K562 (cell line): ENCODE data around the gene PALM3. TPM values are rescaled to one million over a fixed set of nuclear protein-coding genes. Genes with fewer than 3 reads are reported as not detected.

Source experiments
- CEBPG ChIP-seq, 3 experiments: fragments of 200-800 bp in 1 of 3; sonication (Bioruptor generic) in 1 of 3; sonication (generic) in 1 of 3; formaldehyde crosslinking in 1 of 3; IDR thresholded peaks in 2 of 3; conservative IDR thresholded peaks in 1 of 3; 2 replicates each; pipeline versions ENCODE4 v1.6.1 to v1.8.0; 2016 to 2022; ENCODE audit warnings: missing compliant biosample characterization in 2 of 3, missing genetic modification characterization in 2 of 3, mild to moderate bottlenecking in 1 of 3, missing genetic modification reagents in 1 of 3
- CXXC5 ChIP-seq: fragments of 250-450 bp; sonication (Bioruptor Pico); IDR thresholded peaks from 2 replicates; pipeline ENCODE4 v1.8.0; 2022; ENCODE audit warnings: inconsistent platforms, mild to moderate bottlenecking, moderate library complexity
- GATAD2B ChIP-seq: fragments of 450-650 bp; IDR thresholded peaks from 2 replicates; pipeline ENCODE4 v1.6.1; 2017; ENCODE audit warnings: mild to moderate bottlenecking, borderline replicate concordance
- HMG20A ChIP-seq: fragments of 450-650 bp; formaldehyde crosslinking; conservative IDR thresholded peaks from 2 replicates; pipeline ENCODE4 v1.4.0; 2020; ENCODE audit warnings: mild to moderate bottlenecking, mixed read lengths
- HOXB6 ChIP-seq: fragments of 250-450 bp; sonication (Bioruptor Pico); IDR thresholded peaks from 2 replicates; pipeline ENCODE4 v1.5.1; 2022; ENCODE audit warnings: mild to moderate bottlenecking, borderline replicate concordance
- IFI16 ChIP-seq: fragments of 250-450 bp; sonication (Bioruptor Pico); IDR thresholded peaks from 2 replicates; pipeline ENCODE4 v2.1.2; 2022; ENCODE audit warnings: mild to moderate bottlenecking, inconsistent platforms
- JUN ChIP-seq, 2 experiments: sonication (generic) in 1 of 2; formaldehyde crosslinking in 1 of 2; IDR thresholded peaks; 2 replicates each; pipeline versions ENCODE4 v1.6.1 to v1.8.0; 2012 to 2022; ENCODE audit warnings: borderline replicate concordance in 2 of 2, mild to moderate bottlenecking in 2 of 2, improper control_type of control experiment in 1 of 2, low read depth in 1 of 2, low read length in 1 of 2, missing genetic modification reagents in 1 of 2
- MAFK ChIP-seq: IDR thresholded peaks from 2 replicates; pipeline ENCODE4 v1.6.1; 2011; ENCODE audit warnings: low read length, improper control_type of control experiment
- NCOA6 ChIP-seq: fragments of 450-650 bp; IDR thresholded peaks from 2 replicates; pipeline ENCODE4 v1.6.1; 2017; ENCODE audit warnings: mild to moderate bottlenecking
- NFATC3 ChIP-seq: fragments of 450-650 bp; IDR thresholded peaks from 2 replicates; pipeline ENCODE4 v1.6.1; 2017; ENCODE audit warnings: mild to moderate bottlenecking
- NR0B1 ChIP-seq: fragments of 450-650 bp; IDR thresholded peaks from one replicate; pipeline ENCODE4 v1.6.1; 2018; ENCODE audit warnings: mild to moderate bottlenecking, moderate library complexity; ENCODE audit not compliant: partially characterized antibody
- POLR2A ChIP-seq: fragments of 450-650 bp; conservative IDR thresholded peaks from 2 replicates; pipeline ENCODE4 v1.6.1; 2016
- SRSF1 ChIP-seq: fragments of 200-400 bp; formaldehyde crosslinking; IDR thresholded peaks from 2 replicates; pipeline ENCODE4 v1.6.1; 2017; ENCODE audit warnings: mild to moderate bottlenecking, low read depth, low read length, moderate library complexity
- TBL1XR1 ChIP-seq, 2 experiments: IDR thresholded peaks; 2 replicates each; pipeline ENCODE4 v1.6.1; 2012; ENCODE audit warnings: improper control_type of control experiment in 2 of 2, low read length in 2 of 2, mild to moderate bottlenecking in 1 of 2
- YY1 ChIP-seq, 3 experiments: IDR thresholded peaks; 2 replicates each; pipeline ENCODE4 v1.6.1; 2011; ENCODE audit warnings: low read length in 2 of 3, mild to moderate bottlenecking in 2 of 3, moderate library complexity in 2 of 3, borderline replicate concordance in 1 of 3, control low read depth in 1 of 3, low read depth in 1 of 3; ENCODE audit not compliant: insufficient read depth in 3 of 3, insufficient replicate concordance in 2 of 3, control insufficient read depth in 1 of 3, insufficient read length in 1 of 3; ENCODE audit errors: extremely low read depth in 1 of 3
- ZNF318 ChIP-seq, 2 experiments: fragments of 450-650 bp; IDR thresholded peaks; 2 replicates each; pipeline ENCODE4 v1.6.1; 2016; ENCODE audit warnings: mild to moderate bottlenecking in 2 of 2, borderline replicate concordance in 1 of 2, low read depth in 1 of 2, moderate library complexity in 1 of 2
- ZNF785 ChIP-seq: fragments of 250-450 bp; sonication (Bioruptor Pico); IDR thresholded peaks from 2 replicates; pipeline ENCODE4 v1.4.0; 2020; ENCODE audit warnings: mild to moderate bottlenecking
- polyA plus RNA-seq, 8 experiments: library from polyadenylated mRNA; depleted of rRNA in 4 of 8; stranded (reverse) in 5 of 8; unstranded in 3 of 8; fragments of >200 nt; fragmentation: Nextera tagmentation in 2 of 8; fragmentation: Illumina TruSeq in 1 of 8; extraction: Ambion mirVana in 2 of 8; extraction: Trizol in 1 of 8; gene quantifications; 2 replicates each; pipeline versions ENCODE4 v1.2.1 to v1.2.3, GENCODE V29; 2011 to 2014; ENCODE audit warnings: inconsistent platforms in 1 of 8, missing spikeins in 1 of 8
- total RNA-seq, 7 experiments: library from RNA; depleted of rRNA in 6 of 7; stranded (reverse); fragments of >200 nt in 6 of 7; fragmentation: Illumina TruSeq in 2 of 7; extraction: Trizol in 2 of 7; gene quantifications; 2 replicates each; pipeline versions ENCODE4 v1.2.1 to v1.2.3, GENCODE V29; 2011 to 2021; ENCODE audit warnings: low replicate concordance in 1 of 7

PALM3 gene
- total and polyA plus RNA-seq, 9 of the 15 experiments (the other 6 are each of a cell fraction or from before 2014, with no cell fraction given), result 0.07 to 9.3 (median 3.3) TPM

- no peak for TF ChIP-seq HOXB6 (CRISPR knock-in tag)
- TF ChIP-seq JUN (IDR thresholded peaks at IDR 0.05; ENCODE audit: borderline replicate concordance, low read depth, low read length), result peak; percentile 92
- TF ChIP-seq JUN (CRISPR knock-in tag; IDR thresholded peaks at IDR 0.05; ENCODE audit: borderline replicate concordance), result 0 out of 2 replicates have a peak, but pooled peaks have one; percentile 88
- peak; percentile 96 for TF ChIP-seq GATAD2B
- TF ChIP-seq NFATC3, result no peak
- TF ChIP-seq IFI16 (CRISPR knock-in tag), result no peak
- peak; percentile 7 for TF ChIP-seq CEBPG (CRISPR knock-in tag; IDR thresholded peaks at IDR 0.05)
- TF ChIP-seq CEBPG (tag; conservative IDR thresholded peaks at IDR 0.05 in 1 of 2, IDR thresholded peaks at IDR 0.05 in 1 of 2), result no peak; a peak in 1 of 4 replicates
- no peak for TF ChIP-seq SRSF1
- TF ChIP-seq YY1 (IDR thresholded peaks at IDR 0.05; ENCODE audit: borderline replicate concordance in 1 of 3, control insufficient read depth in 1 of 3, extremely low read depth in 1 of 3, insufficient read depth in 3 of 3, insufficient read length in 1 of 3, insufficient replicate concordance in 2 of 3, low read depth in 1 of 3, low read length in 2 of 3), result peak in 2 of 3 experiments; percentile 59 to 71
- peak; percentile 100 for TF ChIP-seq CXXC5 (CRISPR knock-in tag)
- TF ChIP-seq NCOA6, result no peak; the same call in 1 of the 2 replicates
- no peak for TF ChIP-seq HMG20A (CRISPR knock-in tag)
- TF ChIP-seq TBL1XR1 (IDR thresholded peaks at IDR 0.05; ENCODE audit: low read length in 2 of 2), result peak; percentile 88 to 97
- no peak for TF ChIP-seq MAFK
- peak; percentile 71 for TF ChIP-seq POLR2A
- TF ChIP-seq ZNF785 (CRISPR knock-in tag), result no peak
- TF ChIP-seq NR0B1, result no peak
- TF ChIP-seq ZNF318 (IDR thresholded peaks at IDR 0.05; ENCODE audit: borderline replicate concordance in 1 of 2, low read depth in 1 of 2), result no peak
These were observed 54.9 kb downstream of the PALM3 start (continued) for GRCh38 chr19:14006766-14007562.
